AML-193 (cell line): Measurements from ENCODE around the gene IL31.
A peak's percentile ranks its signal among the peaks of the same experiment; 100 is the strongest.
"Not testable (repeated sequence)": the region's sequence is repeated elsewhere in the genome, so short reads cannot be mapped to it uniquely, and the experiment has no call there.

Source experiments
- DNase-seq, 2 experiments: peaks; one replicate each; lab custom pipeline; 2025; lab: John Stamatoyannopoulos, UW

The IL31 gene

DNA sequence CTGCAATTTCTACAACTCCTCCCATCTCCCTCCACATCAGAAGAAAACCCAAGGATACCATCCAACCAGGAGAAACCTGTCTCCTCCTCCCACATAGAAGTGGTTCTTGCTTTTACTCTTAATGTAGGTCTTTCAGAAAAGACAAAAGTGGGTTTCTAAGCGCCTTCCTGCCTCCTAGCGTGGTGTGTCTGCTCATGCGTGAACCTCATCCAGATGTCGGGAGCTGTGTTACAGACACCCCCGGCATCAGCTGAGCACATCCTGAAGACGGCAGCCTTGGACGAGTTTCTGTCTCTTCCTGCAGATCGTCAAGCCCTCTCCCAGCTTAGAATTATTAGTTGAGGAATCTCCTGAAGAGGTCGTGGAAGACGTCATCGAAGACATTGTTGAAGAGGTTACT, 18.4 kb upstream of the IL31 start:
- no peak for DNase-seq

DNA sequence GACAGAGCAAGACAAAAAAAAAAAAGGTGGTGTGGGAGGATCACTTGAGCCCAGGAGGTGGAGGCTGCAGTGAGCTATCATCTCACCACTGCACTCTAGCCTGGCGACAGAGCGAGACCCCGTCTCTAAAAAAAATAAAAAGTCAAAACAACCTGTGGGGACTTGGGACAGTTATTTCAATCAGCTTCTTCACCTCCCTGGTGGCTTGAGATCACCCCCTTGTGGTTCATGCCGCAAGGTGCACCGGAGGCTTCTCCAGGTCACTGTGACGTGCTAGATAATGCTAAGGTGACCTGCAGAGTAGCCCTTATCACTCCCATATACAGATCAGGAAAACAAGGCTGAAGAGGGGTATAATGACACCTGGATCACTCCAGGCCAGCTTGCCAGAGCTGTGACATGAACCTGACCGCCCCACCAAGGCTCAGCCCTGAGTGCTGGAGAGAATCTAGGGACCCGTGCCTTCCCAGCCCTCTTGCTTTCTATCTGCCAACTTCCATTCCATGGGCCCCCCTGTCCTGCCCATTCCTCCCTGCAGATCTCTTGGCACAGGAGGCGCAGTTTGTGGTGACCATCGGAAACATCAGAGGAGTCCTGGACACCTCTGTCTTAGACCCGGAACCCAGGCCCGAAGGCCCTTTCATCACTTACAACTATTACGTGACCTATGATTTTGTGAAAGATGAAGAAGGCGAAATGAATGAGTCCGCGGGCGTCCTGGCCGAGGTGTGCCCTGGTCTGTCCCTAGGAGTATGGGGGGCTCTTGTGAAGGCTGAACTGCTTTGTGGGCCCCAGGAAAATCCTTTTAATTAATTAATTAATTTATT, 17.0 kb upstream of the IL31 start:
- DNase-seq, result peak; percentile 24 to 46

DNA sequence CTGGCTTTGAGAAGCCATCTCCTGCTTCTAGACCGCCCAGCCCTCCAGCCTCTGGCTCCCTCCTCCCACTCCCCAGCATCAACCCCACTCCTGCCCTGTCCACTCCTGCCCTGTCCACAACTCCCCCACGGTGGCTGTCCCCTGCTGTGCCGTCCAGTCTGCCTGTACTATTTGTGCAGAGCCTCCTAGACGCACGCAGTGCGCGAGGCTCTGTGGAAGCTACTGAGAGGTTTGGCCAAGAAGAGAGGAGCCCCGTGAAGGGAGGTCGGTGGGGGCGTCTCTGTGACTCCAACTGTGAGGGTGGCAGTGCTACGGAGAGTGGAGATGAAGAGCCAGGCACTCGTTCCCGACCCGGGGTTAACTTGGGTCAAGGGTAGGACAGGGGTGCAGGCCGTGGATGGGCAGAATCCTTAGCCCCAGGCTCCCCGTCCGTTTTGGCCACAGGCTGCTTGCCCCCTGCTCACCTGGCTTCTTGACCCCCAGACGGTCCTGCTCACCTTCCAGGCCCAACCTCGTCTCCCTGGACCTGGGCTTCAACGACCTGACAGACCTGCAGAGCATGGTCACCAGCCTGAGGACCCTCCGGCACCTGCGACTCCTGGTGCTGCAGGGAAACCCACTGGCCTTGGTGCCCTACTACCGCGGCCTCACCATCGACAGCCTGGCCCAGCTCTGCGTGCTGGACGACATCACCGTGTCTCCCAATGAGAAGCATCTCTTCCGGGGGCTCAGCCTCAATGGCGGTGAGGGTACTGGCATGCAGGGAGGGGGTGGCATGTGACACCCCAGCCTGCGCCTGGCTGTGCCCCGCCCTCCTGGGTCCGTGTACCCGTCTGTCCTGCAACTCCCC, 15.8 kb upstream of the IL31 start:
- no peak for DNase-seq

DNA sequence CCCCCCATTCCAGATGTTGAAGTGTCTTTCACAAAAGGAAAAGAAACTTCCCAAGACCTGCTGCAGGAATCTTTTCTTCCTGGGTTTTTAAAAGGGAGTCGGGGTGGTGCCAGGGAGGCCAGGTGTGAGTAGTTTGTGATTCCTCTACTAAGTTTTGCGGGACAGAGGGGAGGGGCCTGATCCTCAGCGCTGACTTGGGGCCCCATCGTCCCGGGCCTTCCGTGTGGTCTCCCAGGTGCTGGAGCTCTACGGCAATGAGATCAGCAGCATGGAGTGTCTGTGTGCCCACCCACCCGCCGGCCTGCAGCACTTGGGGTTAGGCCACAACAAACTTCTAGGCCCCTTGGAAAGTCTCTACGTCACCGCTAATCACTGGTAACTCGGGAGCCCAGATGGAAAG, 13.4 kb upstream of the IL31 start:
- DNase-seq, result no peak

DNA sequence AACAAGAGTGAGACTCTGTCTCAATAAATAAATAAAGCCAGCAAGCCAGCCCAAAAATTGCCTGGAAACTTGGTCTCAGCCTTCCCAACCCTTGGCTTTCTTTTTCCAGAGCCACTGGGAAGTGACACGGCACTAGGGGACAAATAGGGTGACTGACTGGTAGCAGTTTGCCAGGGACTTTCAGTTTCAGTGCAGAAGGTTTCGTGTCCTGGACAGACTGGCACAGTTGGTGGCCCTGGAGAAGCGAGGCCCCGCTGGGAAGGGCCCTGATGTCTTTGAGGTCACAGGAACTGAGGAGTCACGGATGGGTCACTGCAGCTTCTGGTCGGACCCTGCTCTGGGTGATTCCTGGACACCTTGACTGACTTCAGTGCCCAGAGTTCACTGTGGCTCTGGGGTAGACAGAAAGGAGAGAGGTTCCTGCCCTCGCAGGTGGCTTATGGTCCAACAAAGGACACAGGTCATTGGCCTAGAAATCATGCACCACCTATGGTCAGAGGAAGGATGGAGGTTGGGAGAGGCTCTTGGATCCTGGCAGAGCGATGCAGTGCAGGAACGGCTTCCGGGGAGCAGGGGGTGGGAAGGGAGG, 11.6 kb upstream of the IL31 start:
- no peak for DNase-seq

DNA sequence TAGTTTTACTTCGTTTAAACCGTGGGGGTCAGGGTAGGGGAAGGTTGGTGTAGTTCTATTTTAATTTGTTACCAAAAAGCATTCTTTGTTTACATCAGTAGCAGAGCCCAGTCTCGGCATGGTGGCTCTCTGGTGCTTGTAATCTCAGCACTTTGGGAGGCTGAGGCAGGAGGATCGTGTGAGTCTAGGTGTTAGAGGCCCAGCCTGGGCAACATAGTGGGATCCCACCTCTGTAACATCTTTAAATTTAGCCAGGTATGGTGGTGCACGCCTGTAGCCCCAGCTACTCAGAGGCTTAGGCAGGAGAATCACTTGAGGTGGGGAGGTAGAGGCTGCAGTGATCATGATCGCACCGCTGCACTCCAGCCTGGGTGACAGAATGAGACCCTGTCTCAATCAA, 11.1 kb upstream of the IL31 start:
- no peak for DNase-seq

DNA sequence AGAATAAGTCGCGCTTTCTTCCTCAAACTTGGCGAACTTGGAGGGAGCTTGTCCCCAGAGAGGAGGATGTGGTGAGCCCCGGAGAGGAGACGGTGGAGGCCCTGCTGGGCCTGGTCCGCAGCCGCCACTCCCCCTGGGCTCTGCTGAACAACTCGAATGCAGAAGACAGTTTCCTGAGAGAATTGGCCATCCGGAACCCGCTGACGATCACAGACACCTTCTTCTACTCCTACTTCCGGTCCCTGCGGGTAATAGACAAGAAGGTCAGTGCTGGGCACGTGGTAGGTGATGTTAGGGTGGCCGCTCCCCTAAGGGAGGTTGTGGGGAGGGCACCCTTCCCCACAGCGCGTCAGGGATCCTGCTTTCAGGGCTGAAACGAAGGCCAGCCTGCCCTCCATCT, 10.5 kb upstream of the IL31 start:
- DNase-seq, result no peak

DNA sequence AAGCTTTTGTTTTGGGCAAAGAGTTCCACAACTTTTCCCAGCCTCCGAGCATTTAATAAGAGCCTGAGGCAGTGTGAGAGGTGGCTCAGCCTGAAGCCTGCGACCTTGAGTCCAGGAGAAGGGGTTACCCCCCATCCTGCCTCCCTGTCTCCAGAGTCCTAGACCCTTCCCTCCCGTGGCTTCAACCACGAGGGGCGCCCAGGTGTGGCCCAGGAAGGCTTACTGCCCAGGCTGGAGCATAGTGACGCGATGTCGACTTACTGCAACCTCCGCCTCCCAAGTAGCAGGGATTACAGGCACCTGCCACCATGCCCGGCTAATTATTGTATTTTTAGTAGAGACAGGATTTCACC, 9.5 kb upstream of the IL31 start:
- DNase-seq, result no peak

DNA sequence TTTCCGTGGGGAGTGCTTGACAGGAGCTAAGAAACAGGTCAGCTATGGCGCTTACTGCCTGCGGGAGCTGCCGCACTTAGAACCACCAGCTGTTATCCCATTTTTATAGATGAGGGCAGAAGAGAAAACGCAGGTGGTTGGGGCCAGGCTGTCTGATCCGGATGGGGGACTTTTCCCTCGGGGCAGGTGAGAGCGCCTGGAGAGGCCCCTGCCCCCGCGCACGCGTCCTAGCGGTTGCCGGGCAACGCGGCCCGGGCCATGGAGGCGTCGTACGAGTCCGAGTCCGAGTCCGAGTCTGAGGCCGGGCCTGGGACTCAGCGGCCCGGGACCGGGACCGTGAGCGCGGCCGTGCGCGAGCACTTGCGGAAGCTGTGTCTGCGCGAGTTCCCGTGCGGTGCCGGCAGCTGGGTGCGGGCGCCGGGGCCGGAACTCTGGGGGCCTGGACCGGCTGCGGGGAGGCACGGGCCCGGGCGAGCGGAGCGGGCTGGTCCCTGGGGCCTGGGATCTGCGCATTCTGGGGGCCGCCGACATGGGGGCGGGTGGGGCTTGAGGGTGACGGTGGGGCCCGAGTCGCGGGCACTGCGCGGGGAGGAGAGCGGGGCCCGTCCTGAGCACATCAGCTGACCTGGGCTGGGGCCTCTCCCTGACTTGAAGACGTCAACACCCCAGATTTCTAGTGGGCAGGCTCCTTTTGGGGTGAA, 9.0 kb upstream of the IL31 start, which contains the start of gene LRRC43:
LRRC43 (plus strand) TSS at position 237 of the 701 bp plus-strand sequence; CDS start at position 259, 22 bp downstream.
- no peak for DNase-seq

DNA sequence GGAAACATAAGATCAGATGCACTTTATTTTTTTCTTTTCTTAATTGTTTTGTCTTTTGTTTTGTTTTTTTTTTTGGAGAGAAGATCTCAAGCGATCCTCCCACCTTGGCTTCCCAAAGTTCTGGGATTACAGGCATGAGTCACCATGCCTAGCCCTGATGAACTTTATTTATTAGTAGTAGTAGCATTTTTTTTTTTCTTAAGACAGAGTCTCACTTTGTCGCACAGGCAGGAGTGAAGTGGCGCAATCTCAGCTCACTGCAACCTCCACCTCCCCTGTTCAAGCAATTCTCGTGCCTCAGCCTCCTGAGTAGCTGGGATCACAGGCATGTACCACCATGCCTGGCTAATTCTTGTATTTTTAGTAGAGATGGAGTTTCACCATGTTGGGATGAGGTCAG, 2.5 kb upstream of the IL31 start:
- not testable (repeated sequence) for DNase-seq

DNA sequence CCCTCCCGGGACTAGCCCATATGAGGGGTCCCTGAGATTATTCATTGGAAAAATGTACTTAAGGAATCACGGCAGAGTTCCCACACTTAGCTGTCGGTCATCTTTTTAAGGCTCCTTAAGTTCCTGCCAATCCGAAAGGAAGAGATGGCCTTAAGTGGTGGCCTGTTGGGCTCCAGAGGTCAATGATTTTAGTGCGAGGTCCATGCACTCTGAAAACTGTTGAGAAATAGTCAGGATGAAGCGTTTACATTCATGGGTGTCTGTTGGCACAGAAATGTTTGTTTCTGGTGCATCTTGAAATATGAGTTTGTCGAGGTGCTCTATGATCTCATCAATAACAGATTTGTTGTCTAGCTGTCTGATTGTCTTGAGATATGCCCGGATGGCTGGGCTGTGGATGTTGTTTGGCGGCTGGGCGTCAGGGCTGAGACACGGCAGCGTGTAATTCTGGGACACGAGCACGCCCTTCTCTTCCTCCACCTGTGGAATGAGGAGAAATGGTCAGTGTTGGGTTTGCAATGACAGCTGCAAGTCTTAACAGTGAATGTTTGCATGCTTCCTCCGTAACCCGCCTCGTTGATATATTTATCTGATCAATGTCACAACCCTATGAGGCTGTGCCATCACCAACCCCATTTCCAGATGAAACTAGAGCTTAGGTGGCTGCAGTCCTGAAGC, 1.6 kb downstream of the IL31 start:
- DNase-seq, result no peak

DNA sequence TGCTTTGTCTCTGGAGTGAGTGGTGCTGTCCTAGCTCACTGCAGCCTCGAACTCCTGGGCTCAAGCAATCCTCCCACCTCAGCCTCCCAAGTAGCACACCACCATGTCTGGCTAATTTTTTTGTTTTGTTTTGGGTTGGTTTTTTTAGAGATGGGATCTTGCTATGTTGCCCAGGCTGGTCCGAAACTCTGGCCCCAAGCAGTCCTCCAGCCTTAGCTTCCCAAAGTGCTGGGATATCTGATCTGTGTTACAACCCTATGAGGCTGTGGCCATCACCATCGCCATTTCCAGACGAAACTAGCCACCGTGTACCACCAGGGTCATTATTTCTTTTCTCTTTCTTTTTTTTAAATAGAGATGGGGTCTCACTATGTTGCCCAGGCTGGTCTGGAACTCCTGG, 2.6 kb downstream of the IL31 start:
- no peak for DNase-seq

DNA sequence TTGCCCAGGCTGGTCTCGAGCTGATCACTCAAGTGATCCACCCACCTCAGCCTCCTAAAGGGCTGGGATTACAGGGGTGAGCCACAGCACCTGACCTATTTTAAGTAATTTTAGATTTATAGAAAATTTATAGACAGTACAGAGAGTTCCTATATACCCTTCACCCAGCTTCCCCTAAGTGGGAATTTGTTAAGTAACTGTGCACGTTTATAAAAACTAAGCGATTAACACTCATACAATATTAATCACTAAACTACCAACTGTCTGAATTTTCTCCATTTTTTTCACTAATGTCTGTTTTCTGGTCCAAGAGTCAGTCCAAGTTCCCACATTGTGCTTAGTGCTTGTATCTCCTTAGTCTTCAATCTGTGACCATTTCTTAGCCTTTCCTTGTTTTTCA, 5.5 kb downstream of the IL31 start:
- no peak for DNase-seq

DNA sequence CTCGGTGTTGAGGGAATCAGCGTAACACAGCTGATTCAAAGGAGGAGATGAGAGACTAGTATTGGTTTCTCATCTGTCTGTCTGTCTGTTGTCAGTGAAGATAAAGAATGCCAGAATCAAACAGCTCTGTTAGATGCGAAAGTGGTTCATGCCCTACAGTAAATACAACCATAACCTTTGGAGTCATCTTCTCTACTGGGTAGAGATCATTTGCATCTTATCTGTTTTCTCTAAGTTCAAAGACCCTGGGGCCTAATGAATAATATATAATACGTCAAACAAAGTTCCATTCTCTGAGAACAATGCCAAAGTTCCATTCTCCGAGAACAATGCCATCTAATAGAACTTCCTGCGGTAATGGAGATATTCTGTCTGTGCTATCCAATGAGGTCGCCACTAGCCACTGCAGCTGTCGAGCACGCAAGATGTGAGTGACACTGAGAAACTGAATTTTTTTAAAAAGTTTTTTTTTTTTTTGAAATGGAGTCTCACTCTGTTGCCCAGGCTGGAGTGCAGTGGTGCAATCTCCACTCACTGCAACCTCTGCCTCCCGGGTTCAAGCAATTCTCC, 6.6 kb downstream of the IL31 start:
- DNase-seq, result no peak

DNA sequence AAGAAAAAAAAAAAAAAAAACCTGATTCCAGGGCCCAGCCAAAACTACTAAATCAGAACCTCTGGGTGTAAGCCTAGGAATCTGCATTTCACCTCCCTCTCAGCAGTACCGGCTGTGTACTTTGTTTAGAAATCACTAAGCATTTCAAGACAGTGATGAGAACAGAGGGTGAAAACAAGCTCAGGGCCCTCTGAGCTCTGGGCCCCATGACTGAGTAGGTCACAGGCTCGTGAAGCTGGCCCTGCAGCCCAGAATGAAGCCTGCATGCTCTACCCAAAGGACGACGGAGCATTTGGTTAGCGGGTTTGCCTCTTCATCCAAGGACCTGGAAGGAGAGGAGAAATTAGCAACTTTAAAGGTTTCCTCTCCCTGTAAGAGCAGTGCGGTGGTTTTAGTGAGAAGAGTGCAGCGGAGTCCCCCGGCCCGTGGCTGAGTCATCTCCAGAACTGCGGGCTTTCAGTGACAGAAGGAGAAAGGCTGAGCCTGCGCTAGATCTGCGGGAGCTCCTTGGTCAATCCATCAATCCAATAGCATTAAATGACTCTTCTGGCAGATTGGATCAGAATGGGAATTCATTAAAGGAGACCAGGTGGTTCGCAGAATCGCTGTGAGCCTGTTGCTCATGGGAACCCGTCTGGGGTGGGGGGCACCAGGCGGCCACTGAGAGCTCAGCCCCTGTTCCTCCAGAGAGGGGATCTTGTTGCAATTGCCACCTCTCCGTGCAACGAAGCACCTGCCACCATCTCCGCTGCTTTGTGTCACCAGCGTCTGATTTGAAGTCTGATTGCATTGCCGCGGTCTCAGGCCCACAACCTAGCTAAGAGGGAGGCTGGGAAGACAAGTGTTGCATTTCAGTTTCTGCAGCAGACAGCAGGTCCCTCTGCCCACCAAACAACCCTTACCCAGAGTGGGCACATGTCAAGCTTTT, 7.3 kb downstream of the IL31 start:
- no peak for DNase-seq

DNA sequence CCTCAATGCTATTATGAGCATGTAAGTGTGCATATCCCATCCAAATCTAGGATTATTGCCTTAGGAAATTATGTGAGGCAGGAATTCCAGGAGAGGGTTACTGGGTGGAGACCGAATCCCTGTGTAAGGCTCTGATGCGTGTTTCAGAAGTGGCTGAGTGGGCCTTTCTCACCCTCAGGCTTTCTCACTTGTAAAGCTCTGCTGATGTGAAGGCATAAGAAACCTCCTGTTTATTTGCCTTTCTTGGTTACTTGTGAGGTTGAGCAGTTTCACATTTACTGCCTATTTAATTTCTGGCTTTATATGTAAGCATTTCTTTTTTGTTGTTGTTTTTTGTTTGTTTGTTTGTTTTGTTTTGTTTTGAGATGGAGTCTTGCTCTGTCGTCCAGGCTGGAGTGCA, 11.0 kb downstream of the IL31 start:
- no peak for DNase-seq

DNA sequence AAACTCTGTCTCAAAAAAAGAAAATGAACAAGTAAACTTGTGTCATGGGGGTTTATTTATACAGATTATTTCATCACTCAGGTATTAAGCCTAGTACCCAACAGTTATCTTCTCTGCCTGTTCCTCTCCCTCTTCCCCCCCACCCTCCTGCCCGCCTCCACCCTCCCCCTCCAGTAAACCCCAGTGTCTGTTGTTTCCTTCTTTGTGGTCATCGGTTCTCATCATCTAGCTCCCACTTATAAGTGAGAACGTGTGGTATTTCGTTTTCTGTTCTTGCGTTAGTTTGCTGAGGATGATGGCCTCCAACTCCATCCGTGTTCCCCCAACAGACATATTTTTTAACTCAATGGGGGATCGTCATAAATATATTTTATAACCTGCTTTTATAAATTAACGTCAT, 12.3 kb downstream of the IL31 start:
- no peak for DNase-seq

DNA sequence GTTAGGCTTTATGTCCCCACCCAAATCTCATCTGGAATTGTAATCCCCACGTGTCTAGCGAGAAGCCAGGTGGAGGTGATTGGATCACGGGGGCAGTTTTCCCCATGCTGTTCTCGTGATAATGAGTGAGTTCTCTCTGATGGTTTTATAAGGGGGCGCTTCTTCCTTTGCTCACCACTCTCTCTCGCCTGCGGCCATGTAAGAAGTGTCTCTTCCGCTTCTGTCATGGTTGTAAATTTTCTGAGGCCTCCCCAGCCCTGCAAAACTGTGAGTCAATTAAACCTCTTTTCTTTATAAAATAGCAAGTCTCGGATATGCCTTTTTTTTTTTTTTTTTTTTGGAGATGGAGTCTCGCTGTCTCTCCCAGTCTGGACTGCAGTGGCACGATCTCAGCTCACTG, 13.3 kb downstream of the IL31 start:
- no peak for DNase-seq

DNA sequence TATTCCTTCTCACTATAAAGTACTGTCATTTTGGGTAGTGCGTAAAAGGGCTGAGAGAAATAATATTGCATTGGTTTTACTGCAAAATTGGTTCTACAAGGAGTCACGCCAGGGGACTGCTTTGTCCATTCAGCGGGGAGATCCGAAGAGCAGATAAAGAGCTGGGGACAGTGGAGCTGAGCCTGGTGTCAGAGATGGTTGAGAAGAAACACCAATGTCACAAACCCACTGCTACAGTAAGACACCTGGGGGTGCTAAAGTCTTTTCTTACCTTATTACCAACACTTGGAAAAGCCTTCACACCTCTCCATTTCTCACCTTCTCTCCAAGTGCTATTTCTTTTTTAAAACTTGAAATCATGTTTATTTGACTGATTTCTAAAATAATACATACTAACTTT, 14.1 kb downstream of the IL31 start:
- no peak for DNase-seq

DNA sequence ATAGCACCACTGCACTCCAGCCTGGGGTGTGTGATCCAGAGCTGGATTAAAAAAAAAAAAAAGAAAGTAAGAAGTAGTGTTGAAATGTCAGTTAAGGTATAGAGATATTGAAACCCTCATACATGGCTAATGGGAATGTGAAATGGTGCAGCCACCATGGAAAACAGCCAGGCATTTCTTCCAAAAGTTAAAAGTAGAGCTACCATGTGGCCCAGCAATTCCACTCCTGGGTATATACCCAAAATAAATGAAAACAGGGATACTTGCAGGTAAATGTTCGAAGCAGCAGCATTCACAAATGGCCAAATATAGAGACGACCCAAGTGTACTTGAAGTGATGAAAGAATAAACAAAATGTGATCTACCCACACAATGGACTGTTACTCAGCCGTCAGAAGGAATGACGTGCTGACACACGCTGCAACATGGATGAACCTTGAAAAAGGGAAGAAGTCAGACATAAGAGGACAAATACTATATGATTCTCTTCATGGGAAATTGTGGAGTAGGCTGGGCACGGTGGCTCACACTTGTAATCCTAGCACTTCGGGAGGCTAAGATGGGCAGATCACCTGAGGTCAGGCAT, 15.2 kb downstream of the IL31 start:
- no peak for DNase-seq
